Motor neuron (in vitro differentiated cells): ENCODE measurements around the gene TNFRSF1B. TPM values are rescaled to one million over a fixed set of nuclear protein-coding genes. Genes with fewer than 3 reads are reported as not detected.
A peak's percentile ranks its signal among the peaks of the same experiment; 100 is the strongest.

ENCODE experiments used
- ATAC-seq, 8 experiments: fragments of 200-7000 bp; cut with Tn5 transposase; replicated peaks in 6 of 8; 2 replicates each; pipeline ENCODE4 v1.8.0; 2021; ENCODE audit warnings: mild to moderate bottlenecking in 8 of 8, moderate library complexity in 8 of 8
- H3K27ac ChIP-seq, 2 donors: fragments of 250-450 bp; sonication (Bioruptor Pico); 2 replicates each; pipeline ENCODE4 v1.9.0; 2021; ENCODE audit warnings: antibody characterized with exemption in 2 of 2, mild to moderate bottlenecking in 2 of 2, moderate library complexity in 1 of 2
- H3K4me1 ChIP-seq, 2 donors: fragments of 250-450 bp; sonication (Bioruptor Pico); replicated peaks in 1 of 2; 2 replicates each; pipeline ENCODE4 v1.6.1; 2021; ENCODE audit warnings: antibody characterized with exemption in 2 of 2, mild to moderate bottlenecking in 2 of 2, moderate library complexity in 1 of 2
- H3K4me3 ChIP-seq, 5 donors: fragments of 250-450 bp; sonication (Bioruptor Pico); 2 replicates each; pipeline ENCODE4 v1.9.0; 2021; ENCODE audit warnings: antibody characterized with exemption in 5 of 5, mild to moderate bottlenecking in 5 of 5, moderate library complexity in 4 of 5
- WGBS, 10 experiments: fragments of 450-650 bp; shearing (Covaris generic); methylation state at CpG; one replicate each; pipeline ENCODE4 v1.0.0; 2022; 5-methylcytosine and 5-hydroxymethylcytosine counted together
- in situ Hi-C, 9 experiments: fragments of 400-800 bp; cut with MboI; loops; one replicate each; pipeline ENCODE4 v1.15.0; 2021; ENCODE audit warnings: low sequenced_read_pairs in 9 of 9, low pct_unique_long_range_greater_than_20kb in 2 of 9; ENCODE audit not compliant: unreplicated experiment in 9 of 9
- total RNA-seq, 8 experiments: library from RNA; unstranded; fragments of 300-600 nt; gene quantifications; 2 replicates each; pipeline versions ENCODE4 v1.2.3 to v1.2.4, GENCODE V29; 2022

Gene TNFRSF1B
- total RNA-seq, 8 experiments from 2014 or later, result 0.18 to 2.0 (median 1.1) TPM

GRCh38 chr1:12132078-12132477 lies 34.7 kb upstream of the TNFRSF1B start:
- WGBS, 10 experiments, result 3 to 97% (median 84%) methylated on average over 2 to 8 of the region's 8 CpGs; no CpG with 5 or more reads in 2 of the 10 experiments
- no peak overlapping the region for H3K27ac ChIP-seq
- H3K4me3 ChIP-seq, result no peak overlapping the region
- peak in 3 of 8 experiments; percentile 46 to 83 (median 82) for ATAC-seq
- in situ Hi-C loops, result no loop called here
- H3K4me1 ChIP-seq, result no peaks in the 10 kb centered on the region

- in situ Hi-C loops, result no loop called here
- WGBS, 10 experiments, result 60 to 100% (median 88%) methylated on average over 1 to 4 of the region's 10 CpGs; no CpG with 5 or more reads in 4 of the 10 experiments
- Histone ChIP-seq H3K27ac (no peak overlapping the region), H3K4me1 (no peaks in the 10 kb centered on the region), H3K4me3 (no peak overlapping the region)
- ATAC-seq, result no peak
These were observed 32.1 kb upstream of the TNFRSF1B start for GRCh38 chr1:12134716-12135115.

GRCh38 chr1:12135612-12136011 lies 31.2 kb upstream of the TNFRSF1B start:
- in situ Hi-C loops, result no loop called here
- H3K4me3 ChIP-seq, result no peak overlapping the region
- peak in 3 of 8 experiments; percentile 32 to 85 (median 39) for ATAC-seq
- H3K27ac ChIP-seq, result no peak overlapping the region
- peaks cover 0 to 4% of the 10 kb centered on the region in 2 donors for H3K4me1 ChIP-seq
- 0 to 100% (median 79%) methylated on average over 1 to 5 of the region's 6 CpGs; no CpG with 5 or more reads in 4 of the 10 experiments for WGBS, 10 experiments

- ATAC-seq, result no peak
- H3K4me3 ChIP-seq, result no peak overlapping the region
- H3K4me1 ChIP-seq, result peaks cover under 1 to 16% of the 10 kb centered on the region in 2 donors
- no peak overlapping the region for H3K27ac ChIP-seq
- WGBS, 10 experiments, result 60 to 100% (median 83%) methylated on average over 1 to 7 of the region's 8 CpGs; no CpG with 5 or more reads in 1 of the 10 experiments
- in situ Hi-C loops, result no loop called here
These were observed 29.7 kb upstream of the TNFRSF1B start for GRCh38 chr1:12136916-12137610.

GRCh38 chr1:12138196-12139168 lies 28.3 kb upstream of the TNFRSF1B start:
- no peak for ATAC-seq
- no peak overlapping the region for H3K4me3 ChIP-seq
- H3K27ac ChIP-seq, result no peak overlapping the region
- WGBS, 10 experiments, result 20 to 100% (median 84%) methylated on average over 1 to 24 of the region's 31 CpGs; no CpG with 5 or more reads in 2 of the 10 experiments
- in situ Hi-C loops, result no loop called here
- peaks cover 12 to 26% of the 10 kb centered on the region in 2 donors for H3K4me1 ChIP-seq

- Histone ChIP-seq H3K4me3 (no peak overlapping the region), H3K4me1 (peaks cover 13 to 29% of the 10 kb centered on the region in 2 donors), H3K27ac (no peak overlapping the region)
- 100% methylated on average over 2 to 3 of the region's 4 CpGs; no CpG with 5 or more reads in 8 of the 10 experiments for WGBS, 10 experiments
- no peak for ATAC-seq
- in situ Hi-C loops, result no loop called here
These were observed 26.8 kb upstream of the TNFRSF1B start for GRCh38 chr1:12140016-12140415.

- ATAC-seq, result no peak
- WGBS, 10 experiments, result 60 to 93% (median 78%) methylated on average over 1 to 8 of the region's 12 CpGs; no CpG with 5 or more reads in 7 of the 10 experiments
- H3K27ac ChIP-seq, result no peak overlapping the region
- in situ Hi-C loops, result no loop called here
- peaks cover 13 to 29% of the 10 kb centered on the region in 2 donors for H3K4me1 ChIP-seq
- H3K4me3 ChIP-seq, result no peak overlapping the region
These were observed 26.2 kb upstream of the TNFRSF1B start for GRCh38 chr1:12140515-12141162.

GRCh38 chr1:12141163-12141850 lies 25.5 kb upstream of the TNFRSF1B start:
- no peak overlapping the region for H3K4me3 ChIP-seq
- in situ Hi-C loops, result no loop called here
- WGBS, 10 experiments, result 60 to 85% (median 81%) methylated on average over 1 to 18 of the region's 21 CpGs; no CpG with 5 or more reads in 6 of the 10 experiments
- ATAC-seq, result no peak
- no peak overlapping the region for H3K27ac ChIP-seq
- H3K4me1 ChIP-seq, result peaks cover 13 to 29% of the 10 kb centered on the region in 2 donors

GRCh38 chr1:12142141-12142823 lies 24.5 kb upstream of the TNFRSF1B start:
- peak overlapping the region; percentile 15 to 20 for H3K27ac ChIP-seq
- H3K4me1 ChIP-seq, result peaks cover 13 to 33% of the 10 kb centered on the region in 2 donors
- in situ Hi-C loops, result no loop called here
- WGBS, 10 experiments, result 32 to 94% (median 85%) methylated on average over 1 to 10 of the region's 18 CpGs; no CpG with 5 or more reads in 4 of the 10 experiments
- ATAC-seq, result peak in 5 of 8 experiments; percentile 90 to 96 (median 94)
- H3K4me3 ChIP-seq, result no peak overlapping the region

GRCh38 chr1:12142891-12143630 lies 23.7 kb upstream of the TNFRSF1B start:
- peak in 2 of 8 experiments; percentile 4 to 25 for ATAC-seq
- in situ Hi-C loops, result no loop called here
- Histone ChIP-seq H3K4me3 (no peak overlapping the region), H3K27ac (no peak overlapping the region), H3K4me1 (peaks cover 13 to 33% of the 10 kb centered on the region in 2 donors)
- 84 to 100% (median 93%) methylated on average over 2 to 14 of the region's 21 CpGs; no CpG with 5 or more reads in 4 of the 10 experiments for WGBS, 10 experiments

- H3K4me1 ChIP-seq, result peaks cover 13 to 33% of the 10 kb centered on the region in 2 donors
- H3K27ac ChIP-seq, result no peak overlapping the region
- in situ Hi-C loops, result no loop called here
- ATAC-seq, result peak; percentile 28 to 92 (median 60)
- no peak overlapping the region for H3K4me3 ChIP-seq
- WGBS, 10 experiments, result 44 to 100% (median 76%) methylated on average over 1 to 11 of the region's 17 CpGs; no CpG with 5 or more reads in 3 of the 10 experiments
These were observed 23.1 kb upstream of the TNFRSF1B start for GRCh38 chr1:12143631-12144155.
